ENCODE data around the gene KISS1. TPM values are rescaled to one million over a fixed set of nuclear protein-coding genes. Genes with fewer than 3 reads are reported as not detected.

The KISS1 gene
- total RNA-seq, 2 experiments from 2014 or later, result not detected

DNA sequence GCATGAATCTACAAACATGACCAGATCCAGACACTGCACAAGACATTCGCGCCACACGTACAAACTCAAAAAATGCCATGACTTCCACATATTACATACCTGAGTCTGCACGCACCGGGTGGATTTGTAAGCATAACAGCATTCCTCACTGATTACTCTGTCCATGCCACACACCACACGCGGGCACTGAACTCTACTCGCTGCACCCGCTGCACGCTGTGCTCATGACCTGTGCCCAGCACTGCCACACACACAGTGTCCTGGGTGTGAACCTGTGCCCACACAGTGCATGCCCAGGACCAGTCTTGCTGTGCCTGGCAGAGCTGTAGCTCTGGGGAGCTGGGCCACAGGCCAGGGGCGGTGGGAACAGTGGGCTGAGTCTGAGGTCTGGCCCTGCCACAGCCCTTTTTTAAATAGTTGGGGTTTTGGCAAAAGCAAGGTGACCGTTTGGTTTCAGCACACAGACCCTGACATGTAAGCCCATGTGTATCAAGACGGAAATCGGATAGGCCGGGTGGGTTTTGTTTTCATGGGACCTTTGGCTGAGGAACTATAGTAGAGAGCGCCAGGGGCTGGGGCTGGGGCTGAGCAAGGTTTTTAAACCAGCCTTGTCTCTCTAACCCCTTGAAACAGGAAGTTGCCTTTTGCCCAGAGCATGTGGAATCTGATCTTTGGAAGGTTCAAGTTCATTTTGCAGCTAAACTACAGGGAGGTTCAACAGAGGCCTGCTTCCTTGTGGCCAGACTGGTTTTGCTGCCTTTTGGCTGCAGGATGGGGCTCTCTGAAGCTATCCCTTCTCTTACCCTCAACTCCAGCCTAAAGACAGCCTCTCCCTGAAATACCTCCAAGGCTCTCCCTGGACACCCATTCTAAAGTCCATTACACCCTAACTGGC lies 29.8 kb upstream of the KISS1 start:
- no peak overlapping the region for H3K27ac ChIP-seq (ENCODE audit: low read depth, low read length, poor library complexity, severe bottlenecking)
- no peaks in the 10 kb centered on the region for H4K20me1 ChIP-seq (ENCODE audit: insufficient read depth, low read length)
- H2AFZ ChIP-seq (ENCODE audit: low read length), result no peak overlapping the region
- no peak for TF ChIP-seq CTCF (conservative IDR thresholded peaks at IDR 0.05; ENCODE audit: low read length)
- TF ChIP-seq EZH2phosphoT487 (IDR thresholded peaks at IDR 0.05; ENCODE audit: borderline replicate concordance, low read depth, low read length), result no peak
- H3K79me2 ChIP-seq (ENCODE audit: insufficient read depth, low read depth, low read length), result no peaks in the 10 kb centered on the region
- no peaks in the 10 kb centered on the region for H3K9me2 ChIP-seq (ENCODE audit: insufficient read depth, low read length)
- H3K4me2 ChIP-seq (ENCODE audit: low read length), result no peak overlapping the region
- POLR2A ChIA-PET, result no interaction called here
- H3K36me3 ChIP-seq (ENCODE audit: insufficient read depth, low read length), result no peaks in the 10 kb centered on the region
- BruUV-seq (replicated peaks), result no TSS peak
- no peak for DNase-seq (ENCODE audit: low spot score)
- CTCF ChIA-PET (ENCODE audit: unreplicated experiment), result interaction anchor here (0.6 kb wide), 1 partner anchor 32 kb away, joined by 4 read pairs; no protein-coding TSS in a partner anchor
- intact Hi-C loops (cut with micrococcal nuclease; ENCODE audit: unreplicated experiment), result no loop called here
- H3K9me3 ChIP-seq (ENCODE audit: low read length), result no peaks in the 10 kb centered on the region
- no peak overlapping the region for H3K4me3 ChIP-seq (ENCODE audit: low read depth, low read length, poor library complexity, severe bottlenecking)
- H3K4me1 ChIP-seq (ENCODE audit: insufficient read depth, low read length, poor library complexity, severe bottlenecking), result no peaks in the 10 kb centered on the region

GRCh38 chr1:204224655-204225054 lies 28.4 kb upstream of the KISS1 start:
- TF ChIP-seq CTCF (conservative IDR thresholded peaks at IDR 0.05; ENCODE audit: low read length), result no peak
- TF ChIP-seq EZH2phosphoT487 (IDR thresholded peaks at IDR 0.05; ENCODE audit: borderline replicate concordance, low read depth, low read length), result no peak
- intact Hi-C loops (cut with micrococcal nuclease; ENCODE audit: unreplicated experiment), result no loop called here
- no peaks in the 10 kb centered on the region for H3K9me2 ChIP-seq (ENCODE audit: insufficient read depth, low read length)
- BruUV-seq (replicated peaks), result no TSS peak
- no peaks in the 10 kb centered on the region for H3K9me3 ChIP-seq (ENCODE audit: low read length)
- ChIA-PET POLR2A (no interaction called here), CTCF (ENCODE audit: unreplicated experiment) (no interaction called here)
- no peaks in the 10 kb centered on the region for H3K4me1 ChIP-seq (ENCODE audit: insufficient read depth, low read length, poor library complexity, severe bottlenecking)
- no peaks in the 10 kb centered on the region for H3K36me3 ChIP-seq (ENCODE audit: insufficient read depth, low read length)
- no peak overlapping the region for H3K4me2 ChIP-seq (ENCODE audit: low read length)
- no peak overlapping the region for H3K4me3 ChIP-seq (ENCODE audit: low read depth, low read length, poor library complexity, severe bottlenecking)
- no peak for DNase-seq (ENCODE audit: low spot score)
- no peak overlapping the region for H3K27ac ChIP-seq (ENCODE audit: low read depth, low read length, poor library complexity, severe bottlenecking)
- H4K20me1 ChIP-seq (ENCODE audit: insufficient read depth, low read length), result no peaks in the 10 kb centered on the region
- no peak overlapping the region for H2AFZ ChIP-seq (ENCODE audit: low read length)
- no peaks in the 10 kb centered on the region for H3K79me2 ChIP-seq (ENCODE audit: insufficient read depth, low read depth, low read length)
